GM18907 (cell line): ENCODE results near the gene GRAMD1A.
A peak's percentile ranks its signal among the peaks of the same experiment; 100 is the strongest.
"Not testable (repeated sequence)": the region's sequence is repeated elsewhere in the genome, so short reads cannot be mapped to it uniquely, and the experiment has no call there.

ENCODE experiments used
- ATAC-seq: cut with Tn5 transposase; IDR thresholded peaks from one replicate; pipeline ENCODE4 v1.9.1; 2021; ENCODE audit warnings: mild to moderate bottlenecking, moderate library complexity; ENCODE audit not compliant: unreplicated experiment

GRAMD1A gene

GRCh38 chr19:35000647-35001501, 751 bp downstream of the GRAMD1A start:
- ATAC-seq = peak; percentile 37

DNA sequence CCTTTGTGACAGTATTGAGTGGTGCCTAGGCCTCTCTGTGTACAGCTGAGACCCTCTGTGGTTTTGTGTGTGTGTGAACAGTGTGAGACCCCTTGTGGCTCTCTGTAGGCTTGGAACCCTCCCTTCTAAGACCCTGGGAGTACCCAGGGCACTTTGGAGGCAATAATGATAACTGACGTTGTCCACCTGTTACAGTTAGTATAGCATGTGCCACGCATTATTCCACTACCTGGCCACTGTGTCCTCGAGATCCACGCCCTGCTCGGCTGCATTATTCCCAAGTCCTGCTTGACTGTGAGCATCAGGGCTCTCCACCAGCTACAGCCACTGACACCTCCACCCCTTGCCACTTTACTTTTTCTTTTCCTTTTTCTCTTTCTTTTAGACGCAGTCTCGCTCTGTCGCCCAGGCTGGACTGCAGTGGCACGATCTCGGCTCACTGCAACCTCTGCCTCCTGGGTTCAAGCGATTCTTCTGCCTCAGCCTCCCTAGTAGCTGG, 2.0 kb downstream of the GRAMD1A start:
- no peak for ATAC-seq

DNA sequence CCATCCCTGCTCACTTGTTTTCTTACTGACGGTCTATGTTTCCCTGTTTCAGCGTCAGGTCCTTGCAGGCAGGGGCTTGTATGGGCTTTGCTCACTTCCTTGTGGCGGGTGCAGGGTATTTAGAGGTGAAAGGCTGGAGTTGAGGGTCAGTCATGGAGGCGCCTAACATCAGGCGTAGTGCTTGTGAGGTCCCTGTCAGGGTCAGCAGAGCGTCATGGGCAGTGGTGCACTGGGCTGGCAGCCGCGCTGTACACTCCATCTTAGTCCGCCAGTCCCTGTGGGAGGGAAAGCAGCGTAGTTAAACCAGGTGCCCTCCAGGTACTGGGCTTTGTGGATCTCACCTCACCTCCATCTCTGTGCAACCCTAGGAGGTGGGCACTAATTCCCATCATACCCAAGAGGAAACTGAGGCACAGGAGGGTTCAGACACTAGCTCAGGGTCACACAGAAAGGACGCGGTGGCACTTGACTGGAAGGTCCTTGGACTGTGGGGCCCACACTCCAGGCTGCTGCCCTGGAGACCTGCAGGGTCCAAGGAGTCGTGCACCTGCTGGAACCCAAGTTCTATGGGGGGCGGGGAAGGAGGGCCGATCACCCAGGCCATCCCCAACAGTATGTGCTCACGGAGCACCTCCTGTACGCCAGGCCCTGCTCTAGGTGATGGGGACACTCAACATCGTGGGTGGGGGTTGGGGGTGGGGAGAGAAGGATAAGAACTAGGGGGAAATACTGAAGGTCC, 4.6 kb downstream of the GRAMD1A start:
- ATAC-seq = no peak

- ATAC-seq = no peak
Measured at GRCh38 chr19:35005256-35005977, 5.3 kb downstream of the GRAMD1A start.

GRCh38 chr19:35006007-35006341, 5.9 kb downstream of the GRAMD1A start:
- ATAC-seq = not testable (repeated sequence)

- no peak for ATAC-seq
Measured at GRCh38 chr19:35006342-35006998, 6.3 kb downstream of the GRAMD1A start.

GRCh38 chr19:35006999-35007365, 6.9 kb downstream of the GRAMD1A start:
- ATAC-seq = no peak

DNA sequence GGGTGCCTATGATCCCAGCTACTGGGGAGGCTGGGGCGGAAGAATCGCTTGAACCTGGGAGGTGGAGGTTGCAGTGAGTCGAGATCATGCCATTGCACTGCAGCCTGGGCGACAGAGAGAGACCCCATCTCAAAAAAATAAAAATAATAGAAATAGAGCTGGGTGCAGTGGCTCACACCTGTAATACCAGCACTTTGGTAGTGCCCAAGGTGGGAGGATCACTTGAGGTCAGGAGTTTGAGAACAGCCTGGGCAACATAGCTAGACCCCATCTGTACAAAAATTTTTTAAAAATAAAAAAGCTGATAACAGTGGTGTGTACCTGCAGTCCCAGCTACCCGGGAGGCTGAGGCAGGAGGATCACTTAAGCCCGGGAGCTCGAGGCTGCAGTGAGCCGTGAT, 7.3 kb downstream of the GRAMD1A start:
- ATAC-seq = not testable (repeated sequence)

DNA sequence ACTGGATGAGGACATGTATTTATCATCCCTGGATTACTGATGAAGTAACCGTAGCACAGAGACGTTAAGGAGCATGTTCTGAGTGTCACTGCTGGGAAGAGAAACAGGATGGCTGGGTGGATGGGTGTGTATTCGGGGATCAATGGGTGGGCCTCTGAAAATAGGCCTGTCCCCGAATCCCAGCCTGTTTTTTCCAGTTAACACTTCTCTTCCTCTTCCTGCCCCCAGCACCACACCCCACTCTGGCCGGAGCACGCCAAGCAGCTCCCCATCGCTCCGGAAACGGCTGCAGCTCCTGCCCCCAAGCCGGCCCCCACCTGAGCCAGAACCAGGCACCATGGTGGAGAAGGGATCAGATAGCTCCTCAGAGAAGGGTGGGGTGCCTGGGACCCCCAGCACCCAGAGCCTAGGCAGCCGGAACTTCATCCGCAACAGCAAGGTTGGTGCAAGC, 8.8 kb downstream of the GRAMD1A start:
- no peak for ATAC-seq

GRCh38 chr19:35009424-35010415, 9.6 kb downstream of the GRAMD1A start:
- ATAC-seq = no peak

GRCh38 chr19:35011091-35011689, 11.1 kb downstream of the GRAMD1A start:
- ATAC-seq = no peak

GRCh38 chr19:35011737-35012682, 11.9 kb downstream of the GRAMD1A start:
- ATAC-seq = no peak

GRCh38 chr19:35013041-35013819, 13.1 kb downstream of the GRAMD1A start:
- no peak for ATAC-seq

DNA sequence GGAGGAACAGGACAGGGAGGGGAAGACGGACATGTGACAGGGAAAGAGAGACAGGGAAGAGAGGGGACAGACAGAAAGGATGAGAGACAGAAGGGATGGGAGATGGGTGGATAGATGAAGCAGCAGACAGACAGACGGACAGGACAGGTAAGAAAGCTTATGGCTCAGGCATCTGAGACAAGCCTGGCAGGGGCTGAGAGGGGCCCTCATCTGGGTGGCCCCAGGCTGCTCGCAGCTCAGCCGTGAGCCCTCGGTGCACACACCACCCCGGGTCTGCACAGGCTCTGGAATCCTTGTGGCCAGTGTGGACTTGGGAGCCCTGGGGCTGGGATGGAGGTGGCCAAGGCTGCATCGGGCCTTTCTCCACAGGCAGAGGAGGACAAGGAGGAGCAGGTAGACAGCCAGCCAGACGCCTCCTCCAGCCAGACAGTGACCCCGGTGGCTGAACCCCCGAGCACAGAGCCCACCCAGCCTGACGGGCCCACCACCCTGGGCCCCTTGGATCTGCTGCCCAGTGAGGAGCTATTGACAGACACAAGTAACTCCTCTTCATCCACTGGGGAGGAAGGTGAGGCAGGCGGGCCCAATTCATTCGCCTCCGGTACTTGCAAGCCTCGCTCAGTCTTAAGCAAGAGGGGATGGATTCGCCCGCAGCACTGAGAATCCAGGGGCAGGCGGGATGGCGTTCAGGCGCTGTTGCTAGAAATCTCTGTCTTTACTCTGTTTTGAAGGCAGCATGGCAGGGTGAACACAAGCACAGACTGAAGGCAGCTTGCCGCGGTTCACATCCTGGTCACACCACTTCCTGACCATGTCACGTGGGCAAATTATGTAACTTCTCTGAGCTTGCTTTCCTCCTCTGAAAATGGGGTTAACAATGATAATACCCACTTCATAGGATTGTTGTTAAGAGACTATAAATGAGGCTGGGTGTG, 14.0 kb downstream of the GRAMD1A start:
- no peak for ATAC-seq

DNA sequence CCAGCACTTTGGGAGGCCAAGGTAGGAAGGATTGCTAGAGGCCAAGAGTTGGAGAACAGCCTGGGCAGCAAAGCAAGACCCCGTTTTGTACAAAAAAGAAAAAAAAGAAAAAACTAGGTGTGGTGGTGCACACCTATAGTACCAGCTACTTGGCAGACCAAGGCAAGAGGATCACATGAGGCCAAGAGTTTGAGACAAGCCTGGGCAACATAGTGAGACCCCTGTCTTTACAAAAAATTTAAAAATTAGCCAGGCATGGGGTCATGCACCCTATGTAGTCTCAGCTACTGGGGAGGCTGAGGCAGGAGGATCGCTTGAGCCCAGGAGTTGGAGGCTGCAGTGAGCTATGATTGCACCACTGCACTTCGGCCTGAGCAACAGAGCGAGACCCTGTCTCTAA, 14.7 kb downstream of the GRAMD1A start:
- not testable (repeated sequence) for ATAC-seq

DNA sequence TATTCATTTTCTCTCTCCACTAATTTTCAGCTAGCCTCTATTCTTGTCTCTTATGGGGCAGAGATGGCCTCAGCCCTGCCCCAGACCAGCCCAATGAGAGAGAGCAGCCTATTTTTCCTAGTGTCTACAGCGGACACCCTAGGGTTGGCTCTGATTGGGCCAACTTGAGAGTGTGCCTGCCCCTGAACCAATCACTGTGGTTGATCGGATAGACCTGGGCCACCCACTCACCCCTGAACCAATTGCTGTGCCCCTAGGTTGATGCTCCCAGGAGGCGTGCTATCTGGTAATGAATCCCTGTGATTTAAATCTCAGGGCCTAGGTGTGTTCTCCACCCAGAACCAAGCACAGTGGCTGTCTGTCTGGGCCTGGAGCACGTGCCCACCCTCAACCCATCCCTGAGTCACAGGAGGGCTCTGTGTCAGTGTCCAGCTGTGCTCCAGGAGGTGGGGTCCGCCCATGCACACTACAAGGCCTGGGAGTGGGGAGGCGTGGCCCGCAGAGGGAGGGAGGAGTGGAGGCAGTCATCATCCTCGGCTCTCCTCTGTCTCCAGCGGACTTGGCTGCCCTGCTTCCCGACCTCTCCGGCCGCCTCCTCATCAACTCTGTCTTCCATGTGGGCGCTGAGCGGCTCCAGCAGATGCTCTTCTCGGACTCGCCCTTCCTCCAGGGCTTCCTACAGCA, 15.3 kb downstream of the GRAMD1A start:
- no peak for ATAC-seq
